Tongue (tissue), 2 donors: ENCODE measurements around the gene C5AR1. TPM values are rescaled to one million over a fixed set of nuclear protein-coding genes. Genes with fewer than 3 reads are reported as not detected.
"Not testable (repeated sequence)": the region's sequence is repeated elsewhere in the genome, so short reads cannot be mapped to it uniquely, and the experiment has no call there.

Experiments used
- DNase-seq: peaks from one replicate; pipeline ENCODE4 v3.0.0-alpha.2; 2015
- total RNA-seq: library from RNA; depleted of rRNA; stranded (reverse); fragments of >200 nt; gene quantifications from one replicate; pipeline ENCODE4 v1.2.3, GENCODE V29; 2014

The C5AR1 gene
- 1.2 TPM for total RNA-seq

GRCh38 chr19:47309608-47310007, at the start of gene C5AR1:
Gene C5AR1, plus strand, starts transcription at chr19:47309861. Its CDS starts 35 bp downstream, at chr19:47309896.
- no peak for DNase-seq

GRCh38 chr19:47260476-47260875, 49.2 kb upstream of the C5AR1 start:
- no peak for DNase-seq

- not testable (repeated sequence) for DNase-seq
Measured at GRCh38 chr19:47261946-47262793, 47.5 kb upstream of the C5AR1 start.

- no peak for DNase-seq
Measured at GRCh38 chr19:47264629-47265028, 45.0 kb upstream of the C5AR1 start.

GRCh38 chr19:47266401-47266941, 43.2 kb upstream of the C5AR1 start:
- no peak for DNase-seq

- peak; percentile 41 for DNase-seq
Measured at GRCh38 chr19:47267350-47267759, 42.3 kb upstream of the C5AR1 start.

GRCh38 chr19:47268028-47268427, 41.6 kb upstream of the C5AR1 start:
- no peak for DNase-seq

- no peak for DNase-seq
Measured at GRCh38 chr19:47269596-47269995, 40.1 kb upstream of the C5AR1 start.

- no peak for DNase-seq
Measured at GRCh38 chr19:47270408-47270807, 39.3 kb upstream of the C5AR1 start.

- no peak for DNase-seq
Measured at GRCh38 chr19:47271949-47272348, 37.7 kb upstream of the C5AR1 start.

- peak; percentile 62 for DNase-seq
Measured at GRCh38 chr19:47272448-47273312, 37.0 kb upstream of the C5AR1 start.

- peak; percentile 96 for DNase-seq
Measured at GRCh38 chr19:47273313-47274070, 36.2 kb upstream of the C5AR1 start.

GRCh38 chr19:47274071-47274890, 35.4 kb upstream of the C5AR1 start, which contains the start of gene INAFM1:
Gene INAFM1, plus strand, starts transcription at chr19:47274885. Its CDS starts 35 bp downstream, at chr19:47274920.
- DNase-seq, result peak; percentile 97

- DNase-seq, result peak; percentile 30
Measured at GRCh38 chr19:47274891-47275761, 34.5 kb upstream of the C5AR1 start.

GRCh38 chr19:47275791-47276461, 33.7 kb upstream of the C5AR1 start:
- DNase-seq, result peak; percentile 20

GRCh38 chr19:47276513-47276912, 33.1 kb upstream of the C5AR1 start:
- not testable (repeated sequence) for DNase-seq

- no peak for DNase-seq
Measured at GRCh38 chr19:47280183-47280797, 29.4 kb upstream of the C5AR1 start.

- no peak for DNase-seq
Measured at GRCh38 chr19:47283405-47284059, 26.1 kb upstream of the C5AR1 start.
